Measurements from ENCODE around the gene TSPAN17.

Gene TSPAN17

DNA sequence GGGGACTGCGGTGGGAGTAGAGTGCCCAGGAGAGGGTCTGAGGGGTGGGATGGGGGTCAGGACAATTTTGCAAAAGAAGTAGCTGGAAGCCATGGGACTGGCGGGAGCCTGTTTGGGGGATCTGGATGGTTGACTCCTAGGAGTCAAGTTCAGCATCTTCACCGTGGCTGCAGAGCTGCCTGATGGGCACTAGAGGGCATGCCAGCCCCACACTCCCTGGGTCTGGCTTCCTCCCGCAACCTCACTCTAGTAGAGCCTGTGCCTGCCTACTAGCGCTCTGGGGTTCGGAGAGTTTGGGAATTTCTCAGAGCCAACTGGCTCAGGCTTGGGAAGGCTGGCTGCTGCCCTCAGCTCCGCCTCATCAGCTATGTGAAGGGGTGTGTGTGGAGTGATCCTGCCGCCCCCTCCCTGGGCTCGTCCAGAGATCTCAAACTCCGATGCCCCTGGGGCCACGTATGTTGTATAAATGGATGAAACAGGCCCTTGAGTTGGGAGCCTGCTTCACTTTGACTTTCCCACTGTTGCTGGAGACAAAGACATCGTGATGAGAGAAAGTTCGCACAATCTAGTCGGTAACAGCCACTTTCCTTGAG is 10.8 kb downstream of the TSPAN17 start:
- in situ Hi-C loops (cut with HindIII; ENCODE audit: low sequenced_read_pairs), result no loop called here

DNA sequence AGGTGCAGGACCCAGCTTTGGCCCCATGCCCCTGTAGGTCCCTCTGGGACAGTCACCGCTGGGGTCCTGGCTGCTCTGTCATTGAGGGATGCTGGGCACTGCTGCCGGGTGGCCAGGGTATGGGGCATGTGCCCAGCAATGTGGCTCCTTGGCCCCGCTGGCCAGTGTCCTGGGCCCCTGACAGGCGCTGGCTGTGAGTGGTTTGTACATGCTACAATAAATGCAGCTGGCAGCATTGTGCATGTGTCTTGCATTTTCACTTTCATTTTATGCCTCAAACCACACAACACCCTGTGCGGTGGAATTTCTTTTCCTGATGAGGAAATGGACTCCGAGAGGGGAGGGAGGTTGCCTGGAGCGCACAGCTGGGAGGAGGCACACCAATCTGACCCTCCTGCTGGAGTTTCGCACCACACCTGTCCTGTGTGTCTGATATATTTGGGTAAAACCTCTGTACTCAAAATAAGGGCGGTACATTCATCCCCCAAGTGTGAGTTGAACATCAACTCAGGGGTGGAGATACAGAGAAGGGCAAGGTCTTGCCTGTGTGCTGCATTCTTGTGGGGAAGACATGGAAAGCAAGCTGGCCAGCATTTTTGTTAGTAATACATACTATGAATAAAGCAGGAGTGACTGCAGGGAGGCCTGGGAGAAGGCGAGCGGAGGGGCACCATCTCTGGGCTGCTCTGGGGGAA is 11.7 kb downstream of the TSPAN17 start:
- in situ Hi-C loops (cut with HindIII; ENCODE audit: low sequenced_read_pairs), result no loop called here

DNA sequence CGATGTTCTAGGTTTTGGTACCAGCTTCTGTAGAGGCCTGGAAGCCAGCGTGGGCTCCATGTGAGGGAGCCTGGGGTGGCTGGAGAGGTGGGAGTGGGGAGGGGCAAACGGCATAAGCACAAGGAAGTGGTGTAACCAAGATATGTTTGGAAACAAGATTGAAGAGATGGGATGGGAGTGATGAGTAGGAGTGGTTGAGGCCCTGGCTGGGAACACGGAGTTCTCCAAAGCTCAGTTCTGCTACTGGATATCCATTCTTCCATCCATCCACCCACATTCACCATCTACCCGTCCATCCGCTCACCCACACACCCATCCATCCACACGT is 12.2 kb downstream of the TSPAN17 start:
- in situ Hi-C loops (cut with HindIII; ENCODE audit: low sequenced_read_pairs), result no loop called here

DNA sequence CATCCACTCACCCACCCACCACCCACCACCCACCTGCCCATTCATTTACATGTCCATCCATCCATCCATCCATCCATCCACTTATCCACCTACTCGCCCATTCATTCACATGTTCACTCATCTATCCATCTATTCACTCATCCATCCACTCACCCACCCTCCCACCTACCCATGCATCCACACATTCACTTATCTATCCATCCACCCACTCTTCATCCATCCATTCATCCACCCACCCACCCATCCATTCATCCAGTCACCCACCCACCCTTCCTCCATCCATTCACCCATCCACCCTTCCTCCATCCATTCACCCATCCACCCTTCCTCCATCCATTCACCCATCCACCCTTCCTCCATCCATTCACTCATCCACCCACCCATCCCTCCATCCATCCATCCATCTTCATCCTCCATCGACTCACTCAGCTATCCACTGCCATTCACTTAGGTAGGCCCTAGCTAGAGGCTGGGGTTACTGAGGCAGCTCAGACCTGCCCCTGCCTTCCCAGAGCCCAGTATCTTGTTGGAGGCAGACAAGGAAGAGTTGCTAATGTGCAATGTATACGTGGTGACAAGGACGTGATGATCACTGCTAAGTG is 12.7 kb downstream of the TSPAN17 start:
- in situ Hi-C loops (cut with HindIII; ENCODE audit: low sequenced_read_pairs), result no loop called here

DNA sequence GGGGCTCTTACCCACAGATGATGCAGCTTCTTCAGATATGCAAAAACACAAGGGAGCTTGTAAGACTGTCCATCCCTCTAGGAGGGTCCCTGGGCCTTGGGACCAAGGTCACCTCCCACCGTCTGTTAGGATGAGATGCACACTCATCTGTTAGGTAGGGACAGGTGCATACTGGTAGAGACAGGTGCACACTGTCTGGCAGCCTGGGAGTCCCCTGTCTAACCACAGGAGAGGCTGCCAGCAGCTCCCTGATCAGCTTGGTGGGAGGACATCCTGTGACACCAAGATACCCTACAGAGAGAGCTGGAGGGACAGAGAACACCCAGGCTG is 13.2 kb downstream of the TSPAN17 start:
- in situ Hi-C loops (cut with HindIII; ENCODE audit: low sequenced_read_pairs), result no loop called here

DNA sequence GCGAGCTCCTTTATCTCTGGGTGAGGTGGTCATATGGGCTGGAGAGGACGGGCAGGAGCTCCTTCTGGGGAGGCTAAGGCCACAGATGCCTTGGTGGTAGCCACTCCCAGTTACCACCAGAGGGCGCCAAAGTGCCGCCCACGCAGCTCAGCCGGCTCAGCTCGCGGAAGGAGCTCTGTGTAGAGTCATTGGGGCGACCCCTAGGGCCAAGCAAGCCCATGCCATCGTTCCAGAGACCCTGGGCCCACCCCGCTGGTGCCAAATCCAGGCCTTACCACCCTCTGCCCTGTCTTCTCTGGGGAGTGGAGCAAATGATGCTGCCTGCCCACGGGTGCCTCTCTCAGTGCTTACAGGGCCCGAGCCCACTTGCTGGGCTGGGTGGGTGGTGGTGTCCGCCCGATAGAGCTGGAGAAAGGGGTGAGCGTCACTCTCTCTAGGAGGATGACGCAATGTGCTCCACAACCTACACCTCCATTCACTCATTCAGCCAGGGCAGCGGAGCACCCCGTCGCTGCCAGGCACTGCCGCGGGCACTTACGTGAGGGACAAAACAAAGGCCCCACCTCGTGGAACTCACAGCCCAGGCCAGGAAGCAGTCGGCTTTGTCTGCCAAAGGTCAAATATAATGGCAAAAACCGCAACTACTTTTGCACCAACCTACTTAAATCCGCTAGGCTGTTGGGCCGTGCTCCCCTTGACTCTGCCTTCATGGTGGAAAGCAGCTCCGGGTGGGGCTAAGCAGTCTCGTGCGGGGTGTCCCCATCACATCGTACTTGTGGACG is 13.8 kb downstream of the TSPAN17 start:
- in situ Hi-C loops (cut with HindIII; ENCODE audit: low sequenced_read_pairs), result no loop called here

DNA sequence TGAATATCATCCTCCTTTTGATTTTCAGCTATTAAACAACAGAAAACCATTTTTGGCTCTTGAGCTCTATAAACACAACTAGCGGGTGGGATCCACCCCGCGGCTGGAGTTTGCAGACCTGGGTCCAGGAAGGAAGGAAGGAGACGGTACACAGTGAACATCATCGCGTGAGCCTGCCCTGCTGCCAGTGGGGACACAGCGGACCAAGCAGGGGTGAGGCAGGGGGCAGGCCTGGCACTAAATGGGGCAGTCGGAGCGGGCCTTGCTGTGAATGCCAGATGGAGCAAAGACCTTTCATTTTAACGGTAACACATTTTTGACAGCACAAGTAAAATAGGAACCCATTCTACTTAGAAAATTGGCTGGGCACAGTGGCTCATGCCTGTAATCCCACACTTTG is 14.4 kb downstream of the TSPAN17 start:
- in situ Hi-C loops (cut with HindIII; ENCODE audit: low sequenced_read_pairs), result no loop called here

GRCh38 chr5:176662371-176663333 is 15.4 kb downstream of the TSPAN17 start:
- in situ Hi-C loops (cut with HindIII; ENCODE audit: low sequenced_read_pairs), result no loop called here

GRCh38 chr5:176663566-176663965 is 16.3 kb downstream of the TSPAN17 start:
- in situ Hi-C loops (cut with HindIII; ENCODE audit: low sequenced_read_pairs), result no loop called here

GRCh38 chr5:176664479-176664878 is 17.2 kb downstream of the TSPAN17 start:
- in situ Hi-C loops (cut with HindIII; ENCODE audit: low sequenced_read_pairs), result no loop called here

GRCh38 chr5:176664886-176665285 is 17.6 kb downstream of the TSPAN17 start:
- in situ Hi-C loops (cut with HindIII; ENCODE audit: low sequenced_read_pairs), result no loop called here

DNA sequence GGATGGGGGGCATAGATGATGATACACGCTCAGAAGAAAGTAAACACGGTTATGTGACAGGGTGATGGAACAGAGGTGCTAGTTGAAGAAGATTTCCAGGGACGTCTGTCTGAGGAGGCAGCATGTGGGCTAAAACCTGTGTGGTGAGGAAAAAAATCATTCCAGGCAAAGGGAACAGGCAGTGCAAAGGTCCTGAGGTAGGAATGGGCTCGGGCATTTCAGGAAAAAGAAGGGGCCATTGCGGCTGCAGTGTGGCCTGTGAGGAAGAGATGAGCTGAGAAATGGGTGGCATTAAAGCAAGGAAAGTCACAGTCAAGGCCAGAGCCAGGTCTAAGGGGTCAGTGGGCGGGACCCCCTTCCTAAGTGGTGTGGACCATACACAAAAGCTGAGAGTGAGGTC is 18.2 kb downstream of the TSPAN17 start:
- in situ Hi-C loops (cut with HindIII; ENCODE audit: low sequenced_read_pairs), result no loop called here

DNA sequence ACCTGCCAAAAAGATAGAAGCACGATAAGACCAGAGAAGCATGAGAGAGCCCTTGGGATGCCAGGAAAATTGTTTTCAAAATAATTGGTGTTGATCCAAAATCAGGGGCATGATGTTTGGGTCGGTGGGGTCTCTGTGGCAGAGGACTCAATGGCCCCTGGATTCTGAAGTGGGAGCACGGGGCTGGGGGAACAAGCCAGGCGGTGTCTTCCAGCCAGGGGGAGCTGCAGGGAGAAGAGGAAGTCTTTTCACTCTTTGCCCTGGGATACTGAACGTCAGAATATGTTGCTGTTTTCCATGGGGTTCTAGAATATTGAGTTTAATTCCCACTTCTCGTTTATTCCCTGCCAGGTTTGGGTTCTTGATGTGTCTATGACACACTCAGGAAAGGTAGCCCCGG is 20.4 kb downstream of the TSPAN17 start:
- in situ Hi-C loops (cut with HindIII; ENCODE audit: low sequenced_read_pairs), result no loop called here

- in situ Hi-C loops (cut with HindIII; ENCODE audit: low sequenced_read_pairs), result no loop called here
These were observed 23.2 kb downstream of the TSPAN17 start for GRCh38 chr5:176670449-176670848.

- in situ Hi-C loops (cut with HindIII; ENCODE audit: low sequenced_read_pairs), result no loop called here
These were observed 24.1 kb downstream of the TSPAN17 start for GRCh38 chr5:176671399-176671798.

GRCh38 chr5:176671890-176672747 is 24.8 kb downstream of the TSPAN17 start:
- in situ Hi-C loops (cut with HindIII; ENCODE audit: low sequenced_read_pairs), result no loop called here

GRCh38 chr5:176673651-176674583 is 26.6 kb downstream of the TSPAN17 start:
- in situ Hi-C loops (cut with HindIII; ENCODE audit: low sequenced_read_pairs), result no loop called here

DNA sequence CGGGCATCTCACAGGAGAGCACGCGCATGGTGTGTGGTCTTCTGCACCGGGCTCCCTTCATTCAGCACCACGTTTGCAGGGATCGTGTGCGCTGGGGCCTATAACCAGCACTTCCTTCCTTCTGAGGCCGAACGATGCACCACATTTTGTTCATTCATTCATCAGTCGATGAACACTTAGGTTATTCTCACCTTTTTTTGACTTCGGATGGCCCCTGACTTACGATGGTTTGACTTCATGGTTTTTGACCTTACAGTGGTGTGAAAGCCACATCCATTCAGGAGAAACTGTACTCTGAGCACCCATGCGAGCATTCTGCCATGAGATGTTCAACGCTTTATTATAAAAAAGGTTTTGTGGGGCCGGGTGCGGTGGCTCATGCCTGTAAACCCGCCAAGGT is 27.5 kb downstream of the TSPAN17 start:
- in situ Hi-C loops (cut with HindIII; ENCODE audit: low sequenced_read_pairs), result no loop called here
